G401 (cell line): ENCODE data around the gene RAPSN. TPM values are rescaled to one million over a fixed set of nuclear protein-coding genes. Genes with fewer than 3 reads are reported as not detected.

Experiments
- DNase-seq: peaks from one replicate; pipeline ENCODE4 v3.0.0-alpha.2; 2015; ENCODE audit warnings: low spot score
- in situ Hi-C: cut with HindIII; loops from 2 replicates; pipeline ENCODE4 v1.10.0; 2016; ENCODE audit warnings: low sequenced_read_pairs, mixed read lengths
- total RNA-seq: library from RNA; depleted of rRNA; stranded (reverse); fragments of >200 nt; shearing (Covaris generic); gene quantifications from 2 replicates; pipeline ENCODE4 v1.2.3, GENCODE V29; 2014; rRNA removed

Gene RAPSN
- total RNA-seq, 1 experiment from 2014 or later, result not detected

GRCh38 chr11:47395223-47396048, 53.5 kb downstream of the RAPSN start:
- DNase-seq, result no peak

GRCh38 chr11:47394322-47395222, 54.4 kb downstream of the RAPSN start:
- in situ Hi-C loops, result no loop called here
- no peak for DNase-seq

More at GRCh38 chr11:47395223-47396048, 53.5 kb downstream of the RAPSN start:
- in situ Hi-C loops, result no loop called here

- in situ Hi-C loops, result no loop called here
- DNase-seq, result no peak
Measured at GRCh38 chr11:47394050-47394321, 55.0 kb downstream of the RAPSN start.

DNA sequence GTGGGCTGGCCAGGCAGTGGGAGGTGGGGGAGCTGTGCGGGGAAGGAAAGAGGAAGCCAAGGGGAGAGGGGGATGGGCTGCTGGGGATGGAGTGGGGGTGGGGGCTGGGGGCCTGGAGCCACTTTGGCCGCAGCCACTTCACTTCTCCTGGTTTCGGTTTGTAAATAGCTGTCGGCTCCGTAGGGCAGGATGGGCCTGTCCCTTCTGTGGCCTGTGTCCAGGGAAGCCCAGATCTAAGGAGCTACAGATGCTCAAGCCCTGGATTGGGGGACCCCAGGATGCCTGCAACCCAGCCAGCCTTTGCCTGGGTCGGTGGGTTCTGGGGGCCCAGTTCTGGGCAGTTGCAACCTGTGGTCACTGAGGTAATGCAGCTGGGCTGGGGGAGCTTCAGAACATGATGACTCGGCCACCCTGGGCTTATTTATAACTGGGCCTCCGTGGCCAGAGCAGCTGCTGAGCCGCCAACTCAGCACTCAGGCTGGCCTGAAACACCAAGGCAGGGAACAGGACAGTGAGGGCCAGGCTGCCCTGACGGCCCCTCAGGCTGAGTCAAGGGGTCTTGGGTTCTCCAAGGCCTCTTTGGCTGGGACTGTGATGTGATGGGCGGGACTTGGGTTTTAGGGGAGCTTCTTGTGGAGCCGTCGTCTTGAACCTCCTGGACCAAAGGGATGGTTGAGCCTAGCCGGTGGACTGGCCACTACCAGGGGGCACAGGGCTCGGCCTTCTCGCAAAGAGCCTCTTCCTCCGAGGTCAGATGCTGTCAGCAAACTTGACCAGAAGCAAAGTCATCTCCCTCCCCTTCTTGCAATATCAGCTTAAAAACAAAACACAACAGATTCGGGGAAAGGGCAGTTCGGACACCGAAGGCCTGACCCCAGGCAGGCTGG, 55.5 kb downstream of the RAPSN start:
- DNase-seq, result no peak
- in situ Hi-C loops, result no loop called here

- in situ Hi-C loops, result no loop called here
- no peak for DNase-seq
Measured at GRCh38 chr11:47392546-47393162, 56.3 kb downstream of the RAPSN start.

DNA sequence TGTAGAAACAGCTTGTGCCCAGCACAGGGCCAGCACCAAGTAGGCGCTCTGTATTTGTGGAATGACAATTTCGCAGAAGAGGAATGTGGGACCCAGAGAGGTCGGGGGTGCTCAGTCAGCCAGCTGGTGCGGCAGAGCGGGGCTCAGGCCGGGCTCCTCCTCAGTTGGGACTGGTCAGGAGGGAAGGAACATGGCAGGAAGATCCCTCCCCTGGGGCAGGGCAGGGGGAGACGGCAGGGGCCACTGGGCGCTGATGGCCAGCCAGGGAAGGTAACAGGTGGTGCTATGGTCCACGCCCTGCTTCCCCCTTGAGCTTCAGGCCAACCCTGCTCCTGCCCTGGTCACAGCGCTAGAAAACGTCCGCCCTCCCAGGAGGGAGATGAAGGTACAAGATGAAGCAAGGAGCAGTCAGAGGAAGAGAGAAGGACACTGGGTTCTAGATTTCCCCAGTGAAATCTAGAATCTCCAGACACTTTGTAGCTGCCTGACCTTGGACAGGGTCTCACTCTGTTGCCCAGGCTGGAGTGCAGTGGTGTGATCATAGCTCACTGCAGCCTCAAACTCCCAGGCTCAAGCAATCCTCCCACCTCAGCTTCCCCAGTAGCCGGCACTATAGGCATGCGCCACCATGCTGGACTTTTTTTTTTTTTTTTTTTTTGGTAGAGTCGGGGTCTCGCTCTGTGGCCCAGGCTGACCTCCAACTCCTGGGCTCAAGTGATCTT, 57.1 kb downstream of the RAPSN start:
- no peak for DNase-seq
- in situ Hi-C loops, result no loop called here

- no peak for DNase-seq
- in situ Hi-C loops, result no loop called here
Measured at GRCh38 chr11:47391077-47391583, 57.8 kb downstream of the RAPSN start.

DNA sequence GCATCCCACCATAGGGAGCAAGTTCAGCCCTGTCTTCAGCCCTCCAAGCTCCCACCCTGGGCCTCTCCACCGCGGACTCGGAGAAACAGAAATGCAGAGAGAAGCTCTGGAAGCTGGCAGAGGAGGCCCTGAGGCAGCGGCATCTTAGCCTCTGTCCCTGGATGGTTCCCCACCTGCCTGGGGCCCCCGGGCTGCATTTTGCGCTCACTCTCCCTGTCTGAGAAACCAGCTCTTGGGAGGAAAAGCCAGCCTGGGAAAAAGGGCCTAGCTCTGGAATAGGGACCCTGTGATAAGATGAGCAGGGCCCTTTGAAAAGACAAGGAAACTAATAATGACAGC, 58.5 kb downstream of the RAPSN start:
- no peak for DNase-seq
- in situ Hi-C loops, result no loop called here

DNA sequence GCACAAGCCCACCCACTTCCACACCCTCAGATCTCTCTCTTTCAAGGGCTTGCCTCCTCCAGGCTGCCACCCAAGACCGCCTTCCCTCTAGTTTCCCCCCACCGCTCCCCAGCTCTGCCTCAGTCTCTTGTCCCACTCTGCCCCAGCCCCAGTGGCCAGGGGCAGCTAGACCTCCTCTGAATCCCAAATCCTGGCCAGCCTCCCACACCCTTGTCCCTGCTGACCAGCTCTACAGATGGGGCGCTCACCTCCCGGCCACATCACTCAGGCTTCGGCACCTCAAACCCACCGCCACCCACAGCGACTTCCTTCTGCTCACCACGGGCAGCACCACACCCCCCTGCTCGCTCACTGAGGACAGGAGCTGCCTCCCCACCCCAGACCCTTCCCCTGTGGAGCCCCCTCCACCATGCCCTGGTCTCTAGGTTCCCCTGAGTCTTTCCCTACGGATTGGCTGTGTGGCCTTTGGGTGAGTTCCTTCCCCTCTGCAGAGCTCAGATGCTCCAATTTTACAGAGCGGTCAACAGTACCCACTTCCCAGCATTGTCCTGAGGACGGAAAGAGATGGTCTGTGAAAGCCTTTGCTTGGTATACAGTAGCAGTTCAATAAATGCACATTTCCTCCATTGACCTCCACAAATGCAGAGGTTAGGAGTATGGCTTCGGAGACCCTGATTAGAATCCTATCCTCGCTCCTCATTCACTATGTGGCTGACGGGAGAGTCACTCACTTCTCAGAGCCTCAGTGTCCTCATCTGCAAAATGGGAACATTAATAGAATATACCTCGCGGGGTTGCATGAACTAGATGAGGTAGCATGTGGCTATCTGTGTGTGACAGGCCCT, 59.1 kb downstream of the RAPSN start:
- no peak for DNase-seq
- in situ Hi-C loops, result no loop called here

- no peak for DNase-seq
- in situ Hi-C loops, result no loop called here
Measured at GRCh38 chr11:47388697-47389576, 60.0 kb downstream of the RAPSN start.

DNA sequence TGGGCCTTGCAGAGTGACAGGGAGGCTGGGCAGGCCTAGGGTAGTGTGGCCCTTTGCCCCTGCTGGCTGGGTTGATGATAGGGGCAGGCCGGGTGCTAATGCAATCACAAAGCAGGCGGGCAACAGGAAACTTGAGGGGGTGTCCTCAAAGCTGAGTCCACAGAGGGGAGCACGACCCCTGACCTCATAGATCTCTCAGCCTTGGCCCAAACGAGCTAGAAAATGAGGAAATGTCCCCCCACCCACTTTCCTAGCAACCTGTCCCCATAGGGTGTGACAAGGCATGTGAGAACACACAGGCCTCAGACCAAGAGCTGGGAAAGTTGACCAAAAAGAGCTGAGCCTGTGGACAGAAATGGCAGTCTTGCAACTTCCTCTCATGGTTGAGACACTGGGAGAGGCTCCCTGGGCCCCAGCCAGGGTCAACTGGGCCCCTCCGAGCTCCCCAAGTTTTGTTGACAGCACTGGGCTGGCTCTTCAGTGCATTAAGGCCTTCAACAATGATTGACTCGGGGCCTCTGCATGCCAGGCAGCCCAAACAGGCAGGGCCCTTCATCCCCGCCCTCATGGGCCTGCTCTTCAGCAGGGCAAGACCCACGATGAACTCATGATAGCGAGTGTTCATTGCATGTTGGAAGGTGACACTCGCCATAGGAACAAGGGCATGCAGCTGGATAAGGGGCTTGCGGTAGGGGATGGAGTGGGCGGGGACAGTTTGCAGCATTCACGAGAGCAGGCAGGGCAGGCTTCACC, 60.8 kb downstream of the RAPSN start:
- no peak for DNase-seq
- in situ Hi-C loops, result no loop called here

Other genes with a start within 250 kb of the RAPSN start
- gene DDB2, start 234.2 kb downstream of the RAPSN start, total RNA-seq, result 53.2 and 53.4 TPM in 2 replicates
- 27.8 and 41.4 TPM in 2 replicates for gene ACP2, start 200.3 kb downstream of the RAPSN start, total RNA-seq
- 13.7 and 14.1 TPM in 2 replicates for gene NR1H3, start 191.1 kb downstream of the RAPSN start, total RNA-seq
- 12.9 and 13.4 TPM in 2 replicates for gene MADD, start 179.0 kb downstream of the RAPSN start, total RNA-seq
- gene MYBPC3, start 96.4 kb downstream of the RAPSN start, total RNA-seq, result 0.37 TPM in 1 of 2 replicates, not detected in the other
- gene SPI1, start 70.6 kb downstream of the RAPSN start, total RNA-seq, result not detected in 2 replicates
- gene SLC39A13, start 40.5 kb downstream of the RAPSN start, total RNA-seq, result 22.9 and 43.0 TPM in 2 replicates
- gene PSMC3, start 22.7 kb downstream of the RAPSN start, total RNA-seq, result 149 and 239 TPM in 2 replicates
- gene CELF1, start 104.0 kb upstream of the RAPSN start, total RNA-seq, result 58.7 and 94.4 TPM in 2 replicates
- 103 and 127 TPM in 2 replicates for gene PTPMT1, start 116.5 kb upstream of the RAPSN start, total RNA-seq
- 32.7 and 43.1 TPM in 2 replicates for gene KBTBD4, start 129.8 kb upstream of the RAPSN start, total RNA-seq
- gene NDUFS3, start 129.9 kb upstream of the RAPSN start, total RNA-seq, result 191 and 200 TPM in 2 replicates
- 0.58 TPM in 1 of 2 replicates, not detected in the other for gene FAM180B, start 137.5 kb upstream of the RAPSN start, total RNA-seq
- 2.4 TPM in 1 of 2 replicates, not detected in the other for gene C1QTNF4, start 145.3 kb upstream of the RAPSN start, total RNA-seq
- 29.0 and 33.2 TPM in 2 replicates for gene MTCH2, start 193.4 kb upstream of the RAPSN start, total RNA-seq